ENCODE data around the gene PARD3.

PARD3 gene

DNA sequence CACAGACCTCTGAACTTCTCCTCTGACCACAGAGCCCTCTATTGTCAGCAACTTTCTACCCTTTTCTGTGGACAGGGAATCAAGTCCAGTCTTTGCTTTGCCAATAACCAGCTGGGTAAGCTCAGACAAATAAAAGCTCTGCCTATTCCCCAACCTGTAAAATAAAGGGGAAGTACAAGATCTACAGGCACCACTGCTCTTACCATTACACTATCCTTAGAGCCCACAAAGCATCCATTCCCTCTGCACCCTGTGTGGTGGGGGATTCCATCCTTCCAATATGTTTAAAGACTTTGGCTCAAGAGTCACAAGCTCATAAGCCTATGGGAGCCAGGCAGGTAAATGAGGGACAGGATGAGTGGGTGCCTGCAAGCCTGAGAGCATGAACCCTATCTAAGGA lies 88.2 kb downstream of the PARD3 start:
- no peak overlapping the region for H3K4me3 ChIP-seq (ENCODE audit: control insufficient read depth, low read depth, low read length)
- TF ChIP-seq, protein P1, sequence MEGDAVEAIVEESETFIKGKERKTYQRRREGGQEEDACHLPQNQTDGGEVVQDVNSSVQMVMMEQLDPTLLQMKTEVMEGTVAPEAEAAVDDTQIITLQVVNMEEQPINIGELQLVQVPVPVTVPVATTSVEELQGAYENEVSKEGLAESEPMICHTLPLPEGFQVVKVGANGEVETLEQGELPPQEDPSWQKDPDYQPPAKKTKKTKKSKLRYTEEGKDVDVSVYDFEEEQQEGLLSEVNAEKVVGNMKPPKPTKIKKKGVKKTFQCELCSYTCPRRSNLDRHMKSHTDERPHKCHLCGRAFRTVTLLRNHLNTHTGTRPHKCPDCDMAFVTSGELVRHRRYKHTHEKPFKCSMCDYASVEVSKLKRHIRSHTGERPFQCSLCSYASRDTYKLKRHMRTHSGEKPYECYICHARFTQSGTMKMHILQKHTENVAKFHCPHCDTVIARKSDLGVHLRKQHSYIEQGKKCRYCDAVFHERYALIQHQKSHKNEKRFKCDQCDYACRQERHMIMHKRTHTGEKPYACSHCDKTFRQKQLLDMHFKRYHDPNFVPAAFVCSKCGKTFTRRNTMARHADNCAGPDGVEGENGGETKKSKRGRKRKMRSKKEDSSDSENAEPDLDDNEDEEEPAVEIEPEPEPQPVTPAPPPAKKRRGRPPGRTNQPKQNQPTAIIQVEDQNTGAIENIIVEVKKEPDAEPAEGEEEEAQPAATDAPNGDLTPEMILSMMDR (conservative IDR thresholded peaks at IDR 0.05; ENCODE audit: control insufficient read depth, insufficient read depth, low read depth, low read length) = no peak
- no peak for DNase-seq (ENCODE audit: low read depth)

DNA sequence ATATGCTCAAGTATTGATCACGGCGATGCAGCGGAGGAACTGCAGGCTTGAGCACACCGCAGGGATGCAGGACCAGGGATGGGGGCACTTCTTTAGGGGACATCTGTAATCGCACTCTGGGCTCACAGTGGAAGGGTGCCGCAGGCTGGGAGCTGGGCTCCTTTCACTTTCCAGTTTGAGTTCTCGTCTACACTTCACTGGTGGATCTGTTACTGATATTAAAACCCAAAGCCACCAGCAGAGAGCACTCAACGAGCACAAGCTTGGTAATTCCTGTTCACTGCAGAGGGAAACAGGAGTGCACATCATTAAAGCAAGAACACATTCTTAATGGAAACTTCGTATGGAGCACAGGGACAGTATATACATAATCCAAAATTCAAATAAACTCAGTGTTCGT lies 91.3 kb downstream of the PARD3 start:
- peak; percentile 82 for DNase-seq (ENCODE audit: low read depth)
- H3K4me3 ChIP-seq (ENCODE audit: control insufficient read depth, low read depth, low read length) = peak overlapping the region; percentile 37
- TF ChIP-seq, protein P1 (conservative IDR thresholded peaks at IDR 0.05; ENCODE audit: control insufficient read depth, insufficient read depth, low read depth, low read length) = peak; percentile 64

DNA sequence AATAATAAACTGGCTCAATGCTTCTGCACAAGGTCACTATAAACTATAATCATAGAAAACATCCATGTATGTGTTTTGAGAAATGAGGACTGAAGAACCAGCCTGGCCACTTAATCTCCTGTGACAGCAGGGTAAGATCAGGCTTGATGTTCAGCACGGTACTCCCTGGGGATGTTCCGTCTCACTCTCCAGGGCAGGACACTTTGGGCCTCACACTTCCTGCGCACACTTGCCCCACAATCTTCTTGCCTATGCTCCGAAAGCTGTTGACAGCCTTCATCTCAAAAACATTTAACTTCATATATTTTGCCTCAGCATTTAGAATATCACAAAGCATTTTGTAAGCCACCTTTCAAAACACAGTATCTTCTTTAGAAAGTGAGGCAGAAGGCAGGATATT lies 92.7 kb downstream of the PARD3 start:
- no peak for DNase-seq (ENCODE audit: low read depth)

DNA sequence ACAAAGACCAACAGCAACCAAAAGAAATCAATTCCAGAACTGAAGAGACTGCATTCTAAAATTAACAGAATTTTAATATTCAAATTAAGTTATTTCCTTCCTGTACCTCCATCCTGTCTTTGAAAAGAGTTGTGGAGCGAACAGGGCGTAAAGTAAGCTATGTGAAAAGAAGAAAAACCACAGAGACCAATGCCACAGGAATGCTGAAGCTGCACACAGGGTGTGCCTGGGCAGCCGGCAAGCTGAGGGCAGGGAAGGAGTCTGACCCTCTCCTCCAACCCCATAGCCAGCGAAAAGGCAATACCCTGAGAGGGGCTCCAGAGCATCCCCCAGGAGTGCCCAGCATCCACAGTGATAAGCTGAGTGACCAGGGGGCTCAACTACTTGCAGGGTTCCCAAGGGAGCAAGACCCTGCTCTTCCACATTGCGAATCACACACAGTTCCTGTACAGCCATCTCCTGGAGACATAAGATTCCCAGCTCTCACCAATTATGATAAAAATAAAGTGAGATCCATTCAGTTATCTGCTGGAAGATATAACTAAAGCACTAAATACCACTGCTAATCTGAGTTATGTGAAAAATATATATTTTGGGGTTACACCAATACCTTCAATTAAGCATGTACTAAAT lies 93.8 kb downstream of the PARD3 start:
- TF ChIP-seq, protein P1 (conservative IDR thresholded peaks at IDR 0.05; ENCODE audit: control insufficient read depth, insufficient read depth, low read depth, low read length) = no peak
- DNase-seq (ENCODE audit: low read depth) = peak; percentile 37
- H3K4me3 ChIP-seq (ENCODE audit: control insufficient read depth, low read depth, low read length) = no peak overlapping the region

More for the DNA sequence above, 92.7 kb downstream of the PARD3 start:
- H3K4me3 ChIP-seq (ENCODE audit: control insufficient read depth, low read depth, low read length) = no peak overlapping the region
- TF ChIP-seq, protein P1 (conservative IDR thresholded peaks at IDR 0.05; ENCODE audit: control insufficient read depth, insufficient read depth, low read depth, low read length) = no peak

DNA sequence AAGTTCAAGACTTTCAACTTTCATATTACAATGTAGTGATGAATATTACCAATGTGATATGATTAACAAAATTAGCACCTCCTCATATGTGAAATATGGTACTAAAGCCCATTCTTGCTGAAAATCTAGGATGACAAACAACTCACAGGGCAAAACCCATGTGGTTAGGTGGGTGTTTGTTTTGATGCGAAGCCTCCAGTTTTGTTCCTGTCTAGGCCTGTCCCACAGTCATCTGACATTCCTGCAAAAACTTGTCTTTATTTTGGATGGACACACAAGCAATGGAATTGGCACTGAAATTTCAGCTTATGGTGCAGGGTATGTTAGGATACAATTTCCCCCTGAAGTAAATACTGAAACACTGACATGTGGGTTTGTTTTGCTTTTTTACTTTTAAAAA lies 95.3 kb downstream of the PARD3 start:
- DNase-seq (ENCODE audit: low read depth) = no peak
- H3K4me3 ChIP-seq (ENCODE audit: control insufficient read depth, low read depth, low read length) = no peak overlapping the region
- TF ChIP-seq, protein P1 (conservative IDR thresholded peaks at IDR 0.05; ENCODE audit: control insufficient read depth, insufficient read depth, low read depth, low read length) = no peak

DNA sequence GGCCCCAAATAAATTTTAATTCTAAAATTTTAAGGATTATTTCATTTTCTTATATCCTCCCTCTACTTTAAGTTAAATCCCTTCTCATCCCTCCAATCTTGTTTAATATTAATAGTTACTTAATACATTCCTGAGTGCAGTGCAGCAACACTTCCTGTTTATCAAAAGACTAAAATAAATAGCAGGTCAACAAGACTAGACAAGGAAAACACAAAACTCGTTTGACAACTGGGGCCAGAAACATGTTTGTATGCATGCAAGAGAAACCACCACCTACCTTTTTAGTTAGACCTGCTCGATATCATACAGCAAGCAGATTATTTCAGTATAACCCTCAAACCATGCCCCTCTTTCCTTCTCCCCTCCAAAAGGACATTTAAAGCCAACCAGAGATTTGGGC lies 95.8 kb downstream of the PARD3 start:
- H3K4me3 ChIP-seq (ENCODE audit: control insufficient read depth, low read depth, low read length) = no peak overlapping the region
- no peak for DNase-seq (ENCODE audit: low read depth)
- TF ChIP-seq, protein P1 (conservative IDR thresholded peaks at IDR 0.05; ENCODE audit: control insufficient read depth, insufficient read depth, low read depth, low read length) = no peak

DNA sequence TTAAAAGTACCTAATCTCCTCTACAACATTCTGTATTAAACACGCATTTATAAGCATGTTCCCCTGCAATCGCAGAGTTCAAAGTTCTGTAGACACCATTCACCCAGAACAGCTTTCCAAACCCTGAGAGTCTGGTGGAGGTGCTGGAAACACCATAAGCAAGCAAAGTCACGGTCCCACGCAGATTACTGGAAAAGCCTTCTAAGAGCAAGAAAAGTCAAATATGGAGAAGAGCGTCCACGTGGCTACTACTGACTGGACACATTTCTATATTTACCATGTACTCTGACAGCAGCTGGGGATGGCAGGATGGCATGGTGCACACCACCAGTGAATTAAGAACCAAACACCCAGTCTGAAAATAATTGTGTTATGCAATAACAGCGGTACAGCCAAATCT lies 97.7 kb downstream of the PARD3 start:
- TF ChIP-seq, protein P1 (conservative IDR thresholded peaks at IDR 0.05; ENCODE audit: control insufficient read depth, insufficient read depth, low read depth, low read length) = no peak
- H3K4me3 ChIP-seq (ENCODE audit: control insufficient read depth, low read depth, low read length) = no peak overlapping the region

More for the DNA sequence above, 97.7 kb downstream of the PARD3 start:
- DNase-seq (ENCODE audit: low read depth) = no peak

Measured in fibroblast of mammary gland (primary cell).